H1 (cell line): Measurements from ENCODE around the gene ANK3. TPM values are rescaled to one million over a fixed set of nuclear protein-coding genes. Genes with fewer than 3 reads are reported as not detected.

Experiments
- CTCF ChIA-PET: fragments of 300-600 bp; sonication (Branson Sonifier 250); formaldehyde crosslinking; loops from one replicate; lab custom pipeline; 2021; ENCODE audit not compliant: partially characterized antibody; lab: Charles Lee
- POLR2A ChIA-PET: fragments of 300-600 bp; sonication (Branson Sonifier 250); formaldehyde crosslinking; loops from one replicate; lab custom pipeline; 2021; ENCODE audit warnings: inconsistent platforms; ENCODE audit not compliant: partially characterized antibody; lab: Charles Lee
- DNase-seq, 2 experiments: peaks; one replicate each; pipeline versions ENCODE4 v3.0.0 to v3.0.0-alpha.2; 2010 to 2022; ENCODE audit warnings: low spot score in 2 of 2, low read depth in 1 of 2, mixed read lengths in 1 of 2
- FAIRE-seq: peaks from 2 replicates; lab custom pipeline; 2011; peaks lifted over from hg19 to GRCh38; lab: Jason Lieb, UNC
- H2AFZ ChIP-seq: 2 replicates; pipeline ENCODE4 v1.8.1; 2012; ENCODE audit warnings: low read length, inconsistent platforms
- H2AK5ac ChIP-seq: 2 replicates; pipeline ENCODE4 v1.6.1; 2013; ENCODE audit warnings: low read depth, low read length
- H2BK120ac ChIP-seq: replicated peaks from 2 replicates; pipeline ENCODE3; 2013; ENCODE audit warnings: low read depth, low read length, inconsistent platforms
- H2BK12ac ChIP-seq: 2 replicates; pipeline ENCODE4 v1.6.1; 2013; ENCODE audit warnings: low read depth, low read length
- H2BK15ac ChIP-seq: 2 replicates; pipeline ENCODE4 v1.6.1; 2013; ENCODE audit warnings: low read length
- H2BK20ac ChIP-seq: 2 replicates; pipeline ENCODE4 v1.6.1; 2013; ENCODE audit warnings: low read length
- H2BK5ac ChIP-seq: 2 replicates; pipeline ENCODE4 v1.6.1; 2013; ENCODE audit warnings: low read depth, low read length
- H3K14ac ChIP-seq: 2 replicates; pipeline ENCODE4 v1.6.1; 2013; ENCODE audit warnings: inconsistent platforms; ENCODE audit not compliant: insufficient read length
- H3K18ac ChIP-seq: 2 replicates; pipeline ENCODE4 v1.6.1; 2013; ENCODE audit warnings: low read length; ENCODE audit errors: extremely low read depth
- H3K23ac ChIP-seq: 2 replicates; pipeline ENCODE4 v1.6.1; 2013; ENCODE audit warnings: inconsistent platforms; ENCODE audit not compliant: insufficient read length
- H3K23me2 ChIP-seq: 2 replicates; pipeline ENCODE4 v1.6.1; 2013; ENCODE audit warnings: low read depth, low read length
- H3K27ac ChIP-seq: 2 replicates; pipeline ENCODE4 v1.6.1; 2011; ENCODE audit warnings: low read depth, low read length, inconsistent platforms
- H3K27me3 ChIP-seq, 4 experiments: replicated peaks in 1 of 4; 1 replicate in 1 of 4; 2 replicates in 3 of 4; pipeline versions ENCODE4 v1.6.1 to v1.8.1; 2011 to 2013; ENCODE audit warnings: low read length in 3 of 4, mild to moderate bottlenecking in 3 of 4, inconsistent platforms in 2 of 4, mixed read lengths in 2 of 4, moderate library complexity in 1 of 4; ENCODE audit not compliant: control insufficient read depth in 3 of 4, insufficient read depth in 3 of 4; ENCODE audit errors: extremely low read depth in 1 of 4
- H3K36me3 ChIP-seq, 4 experiments: 2 replicates each; pipeline versions ENCODE4 v1.6.1 to v1.8.1; 2011 to 2013; ENCODE audit warnings: mild to moderate bottlenecking in 4 of 4, low read length in 3 of 4, moderate library complexity in 2 of 4, control low read depth in 1 of 4, inconsistent platforms in 1 of 4; ENCODE audit not compliant: insufficient read depth in 4 of 4, control insufficient read depth in 2 of 4
- H3K4ac ChIP-seq: replicated peaks from 2 replicates; pipeline ENCODE3; 2013; ENCODE audit warnings: low read length, low read depth, mixed read lengths, inconsistent platforms; ENCODE audit not compliant: insufficient read length
- H3K4me1 ChIP-seq, 4 experiments: replicated peaks in 1 of 4; 1 replicate in 1 of 4; 2 replicates in 3 of 4; pipeline versions ENCODE4 v1.6.1 to v1.8.1; 2011 to 2013; ENCODE audit warnings: low read length in 3 of 4, inconsistent platforms in 2 of 4, mixed read lengths in 1 of 4; ENCODE audit not compliant: insufficient read depth in 4 of 4, control insufficient read depth in 3 of 4
- H3K4me2 ChIP-seq, 2 experiments: 2 replicates each; pipeline versions ENCODE4 v1.6.1 to v1.8.1; 2011 to 2013; ENCODE audit warnings: low read depth in 2 of 2, low read length in 2 of 2, control low read depth in 1 of 2, inconsistent platforms in 1 of 2, mild to moderate bottlenecking in 1 of 2; ENCODE audit not compliant: insufficient read depth in 1 of 2
- H3K4me3 ChIP-seq, 4 experiments: fragments of 200-600, 300-600 bp in 1 of 4; sonication (generic), shearing (Covaris generic), sonication (Bioruptor Twin) in 1 of 4; 2 replicates each; pipeline versions ENCODE4 v1.5.1 to v1.8.1; 2011 to 2016; ENCODE audit warnings: low read length in 4 of 4, low read depth in 3 of 4, control low read depth in 2 of 4, inconsistent platforms in 2 of 4, mild to moderate bottlenecking in 2 of 4, mixed read lengths in 1 of 4, moderate library complexity in 1 of 4; ENCODE audit not compliant: insufficient read depth in 2 of 4; ENCODE audit errors: extremely low read depth in 1 of 4
- H3K56ac ChIP-seq: replicated peaks from 2 replicates; pipeline ENCODE3; 2013; ENCODE audit warnings: low read depth, mild to moderate bottlenecking, mixed read lengths, low read length, inconsistent platforms; ENCODE audit not compliant: insufficient read length
- H3K79me1 ChIP-seq: 2 replicates; pipeline ENCODE4 v1.6.1; 2013; ENCODE audit warnings: low read depth, low read length, control low read depth
- H3K79me2 ChIP-seq, 2 experiments: 2 replicates each; pipeline versions ENCODE4 v1.6.1 to v1.8.1; 2012 to 2013; ENCODE audit warnings: low read length in 2 of 2, mild to moderate bottlenecking in 2 of 2, inconsistent platforms in 1 of 2; ENCODE audit not compliant: insufficient read depth in 2 of 2, control insufficient read depth in 1 of 2
- H3K9ac ChIP-seq, 4 experiments: replicated peaks in 1 of 4; 1 replicate in 1 of 4; 2 replicates in 3 of 4; pipeline versions ENCODE4 v1.6.1 to v1.8.1; 2011 to 2013; ENCODE audit warnings: low read depth in 3 of 4, low read length in 3 of 4, control low read depth in 2 of 4, mild to moderate bottlenecking in 2 of 4, moderate library complexity in 2 of 4, inconsistent platforms in 1 of 4; ENCODE audit errors: extremely low read depth in 1 of 4
- H3K9me3 ChIP-seq, 2 experiments: 2 replicates each; pipeline versions ENCODE4 v1.6.1 to v1.8.1; 2012 to 2013; ENCODE audit warnings: mild to moderate bottlenecking in 2 of 2, moderate library complexity in 2 of 2, control low read depth in 1 of 2, inconsistent platforms in 1 of 2, low read depth in 1 of 2, low read length in 1 of 2, mixed read lengths in 1 of 2; ENCODE audit not compliant: insufficient read depth in 2 of 2
- H4K20me1 ChIP-seq, 2 experiments: replicated peaks in 1 of 2; 2 replicates each; pipeline versions ENCODE3 to v1.8.1; 2011 to 2013; ENCODE audit warnings: inconsistent platforms in 2 of 2, low read length in 2 of 2, mild to moderate bottlenecking in 1 of 2; ENCODE audit not compliant: insufficient read depth in 2 of 2, control insufficient read depth in 1 of 2
- H4K5ac ChIP-seq: 2 replicates; pipeline ENCODE4 v1.6.1; 2013; ENCODE audit warnings: low read length, low read depth, mixed read lengths, inconsistent platforms; ENCODE audit not compliant: insufficient read length
- H4K8ac ChIP-seq: 2 replicates; pipeline ENCODE4 v1.8.0; 2013; ENCODE audit warnings: mild to moderate bottlenecking, moderate library complexity, low read length, inconsistent platforms; ENCODE audit not compliant: insufficient read depth; ENCODE audit errors: extremely low read depth
- H4K91ac ChIP-seq: replicated peaks from 2 replicates; pipeline ENCODE3; 2013; ENCODE audit warnings: low read length, mixed read lengths, inconsistent platforms; ENCODE audit not compliant: insufficient read length
- EP300 ChIP-seq, 2 experiments: IDR thresholded peaks; 1 replicate in 1 of 2; 2 replicates in 1 of 2; pipeline ENCODE4 v1.6.1; 2011 to 2012; ENCODE audit warnings: low read depth in 2 of 2, low read length in 2 of 2, mild to moderate bottlenecking in 2 of 2, borderline replicate concordance in 1 of 2, inconsistent platforms in 1 of 2, moderate library complexity in 1 of 2
- ZNF274 ChIP-seq: IDR thresholded peaks from 2 replicates; pipeline ENCODE4 v1.7.0; 2012; ENCODE audit warnings: low read length, borderline replicate concordance; ENCODE audit errors: extremely low read depth
- WGBS, 2 experiments: shearing (Covaris generic) in 1 of 2; methylation state at CpG; one replicate each; pipeline versions ENCODE4 v1.1.6 to v1.1.7; 2013 to 2015; ENCODE audit warnings: low lambda C conversion rate in 2 of 2, mixed read lengths in 2 of 2, inconsistent platforms in 1 of 2, low coverage in 1 of 2, missing lambda C conversion rate in 1 of 2; ENCODE audit not compliant: insufficient replicate concordance in 2 of 2, insufficient coverage in 1 of 2, insufficient read length in 1 of 2; ENCODE audit errors: extremely low coverage in 1 of 2, missing lambda C conversion rate in 1 of 2; 5-methylcytosine and 5-hydroxymethylcytosine counted together
- polyA plus RNA-seq, 7 experiments: library from polyadenylated mRNA; depleted of rRNA in 3 of 7; stranded (reverse) in 5 of 7; unstranded in 2 of 7; fragments of >200 nt in 5 of 7; fragments of 200-250 nt in 2 of 7; gene quantifications; 1 replicate in 5 of 7; 2 replicates in 1 of 7; 4 replicates in 1 of 7; pipeline versions ENCODE4 v1.2.1 to v1.2.3, GENCODE V29; 2011 to 2013; ENCODE audit warnings: missing spikeins in 2 of 7, mixed read lengths in 2 of 7
- total RNA-seq: library from RNA; stranded (reverse); fragmentation: NEBNext Ultra II Directional; extraction: Animal tissue kit (Norgen Biotek cat#: 25700); gene quantifications from 2 replicates; pipeline ENCODE4 v1.2.1, GENCODE V29; 2021
- TF ChIP-seq, protein P1 (sequence below), 3 experiments: IDR thresholded peaks; 1 replicate in 2 of 3; 2 replicates in 1 of 3; pipeline versions ENCODE4 v1.5.1 to v1.6.1; 2011; ENCODE audit warnings: low read length in 3 of 3, mild to moderate bottlenecking in 3 of 3, inconsistent platforms in 2 of 3, low read depth in 1 of 3, moderate library complexity in 1 of 3; ENCODE audit not compliant: insufficient read depth in 1 of 3; ENCODE audit errors: control extremely low read depth in 1 of 3
- TF ChIP-seq, protein P2 (sequence below): IDR thresholded peaks from 2 replicates; pipeline ENCODE4 v1.6.1; 2011; ENCODE audit warnings: low read length, improper control_type of control experiment

ANK3 gene
- total and polyA plus RNA-seq, 2 of the 8 experiments (the other 6 are each of a cell fraction or from before 2014, with no cell fraction given): 18.1 to 67.9 TPM

- H3K79me2 ChIP-seq: no peaks in the 10 kb centered on the region
- no peak overlapping the region for H2BK120ac ChIP-seq
- H3K56ac ChIP-seq: no peak overlapping the region
- no peaks in the 10 kb centered on the region for H4K20me1 ChIP-seq
- 86% methylated on average over 6 of the region's 6 CpGs; no CpG with 5 or more reads in 1 of the 2 experiments for WGBS, 2 experiments
- H3K9ac ChIP-seq: no peak overlapping the region
- no peak overlapping the region for H4K8ac ChIP-seq
- no peak overlapping the region for H2AFZ ChIP-seq
- H3K4me3 ChIP-seq: no peak overlapping the region
- no peak overlapping the region for H2AK5ac ChIP-seq
- no peak overlapping the region for H2BK15ac ChIP-seq
- no peak overlapping the region for H3K18ac ChIP-seq
- TF ChIP-seq, protein P1, sequence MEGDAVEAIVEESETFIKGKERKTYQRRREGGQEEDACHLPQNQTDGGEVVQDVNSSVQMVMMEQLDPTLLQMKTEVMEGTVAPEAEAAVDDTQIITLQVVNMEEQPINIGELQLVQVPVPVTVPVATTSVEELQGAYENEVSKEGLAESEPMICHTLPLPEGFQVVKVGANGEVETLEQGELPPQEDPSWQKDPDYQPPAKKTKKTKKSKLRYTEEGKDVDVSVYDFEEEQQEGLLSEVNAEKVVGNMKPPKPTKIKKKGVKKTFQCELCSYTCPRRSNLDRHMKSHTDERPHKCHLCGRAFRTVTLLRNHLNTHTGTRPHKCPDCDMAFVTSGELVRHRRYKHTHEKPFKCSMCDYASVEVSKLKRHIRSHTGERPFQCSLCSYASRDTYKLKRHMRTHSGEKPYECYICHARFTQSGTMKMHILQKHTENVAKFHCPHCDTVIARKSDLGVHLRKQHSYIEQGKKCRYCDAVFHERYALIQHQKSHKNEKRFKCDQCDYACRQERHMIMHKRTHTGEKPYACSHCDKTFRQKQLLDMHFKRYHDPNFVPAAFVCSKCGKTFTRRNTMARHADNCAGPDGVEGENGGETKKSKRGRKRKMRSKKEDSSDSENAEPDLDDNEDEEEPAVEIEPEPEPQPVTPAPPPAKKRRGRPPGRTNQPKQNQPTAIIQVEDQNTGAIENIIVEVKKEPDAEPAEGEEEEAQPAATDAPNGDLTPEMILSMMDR (IDR thresholded peaks at IDR 0.05; ENCODE audit: control extremely low read depth in 1 of 3, insufficient read depth in 1 of 3, low read depth in 1 of 3, low read length in 3 of 3): no peak
- TF ChIP-seq ZNF274 (no peak), EP300 (IDR thresholded peaks at IDR 0.05; ENCODE audit: borderline replicate concordance in 1 of 2, low read depth in 2 of 2, low read length in 2 of 2) (no peak)
- TF ChIP-seq, protein P2, sequence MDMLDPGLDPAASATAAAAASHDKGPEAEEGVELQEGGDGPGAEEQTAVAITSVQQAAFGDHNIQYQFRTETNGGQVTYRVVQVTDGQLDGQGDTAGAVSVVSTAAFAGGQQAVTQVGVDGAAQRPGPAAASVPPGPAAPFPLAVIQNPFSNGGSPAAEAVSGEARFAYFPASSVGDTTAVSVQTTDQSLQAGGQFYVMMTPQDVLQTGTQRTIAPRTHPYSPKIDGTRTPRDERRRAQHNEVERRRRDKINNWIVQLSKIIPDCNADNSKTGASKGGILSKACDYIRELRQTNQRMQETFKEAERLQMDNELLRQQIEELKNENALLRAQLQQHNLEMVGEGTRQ: no peak
- no peak overlapping the region for H3K14ac ChIP-seq
- no peak for FAIRE-seq
- H3K79me1 ChIP-seq: no peaks in the 10 kb centered on the region
- H3K4ac ChIP-seq: no peak overlapping the region
- no peaks in the 10 kb centered on the region for H3K27me3 ChIP-seq
- no peaks in the 10 kb centered on the region for H3K4me1 ChIP-seq
- H3K23ac ChIP-seq: no peak overlapping the region
- H3K27ac ChIP-seq: no peak overlapping the region
- H4K91ac ChIP-seq: no peak overlapping the region
- H3K23me2 ChIP-seq: no peaks in the 10 kb centered on the region
- no peak overlapping the region for H2BK5ac ChIP-seq
- no peak for DNase-seq
- no peak overlapping the region for H2BK20ac ChIP-seq
- H2BK12ac ChIP-seq: no peak overlapping the region
- no peak overlapping the region for H4K5ac ChIP-seq
- POLR2A ChIA-PET: interaction anchor here (2.0 kb wide), 1 partner anchor 16 kb away, joined by 13 read pairs; no protein-coding TSS in a partner anchor
- H3K9me3 ChIP-seq: 0 out of 4 replicates have a peak, but pooled peaks cover 0 to 2% of the 10 kb centered on the region in 2 experiments
- CTCF ChIA-PET: interaction anchor here (0.7 to 1.3 kb wide), 6 partner anchors 9 to 52 kb away, joined by 3 to 9 read pairs (median 4); no protein-coding TSS in a partner anchor
- no peaks in the 10 kb centered on the region for H3K36me3 ChIP-seq
- no peak overlapping the region for H3K4me2 ChIP-seq
Measured at GRCh38 chr10:60155943-60156683, 233.6 kb downstream of the ANK3 start.
